ENCODE data around the gene RPH3AL. TPM values are rescaled to one million over a fixed set of nuclear protein-coding genes. Genes with fewer than 3 reads are reported as not detected.

The RPH3AL gene
- total RNA-seq, 1 experiment from 2014 or later = 3.0 TPM

DNA sequence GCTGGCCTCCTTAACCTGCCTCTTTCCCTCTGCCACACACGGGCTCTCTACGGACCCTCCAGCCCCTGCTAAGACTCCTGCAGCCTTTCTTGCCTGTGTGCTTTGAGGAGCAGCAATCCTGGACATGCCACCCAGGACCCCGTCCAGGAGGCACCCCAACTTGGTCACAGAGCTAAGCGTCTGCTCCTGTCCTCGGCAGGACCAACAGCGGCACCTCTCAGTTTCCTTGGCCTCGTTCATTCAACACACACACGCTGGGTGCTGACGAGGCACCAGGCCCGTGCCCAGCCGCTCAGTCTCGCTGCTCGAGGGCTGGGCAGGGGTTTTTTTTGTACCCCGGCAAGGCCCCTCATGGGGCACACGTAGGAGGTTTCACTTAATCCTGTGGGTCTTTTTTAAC is 15.2 kb downstream of the RPH3AL start:
- no peaks in the 10 kb centered on the region; a peak in 1 of 5 replicates for H3K9me3 Mint-ChIP-seq
- TF ChIP-seq CTCF (conservative IDR thresholded peaks at IDR 0.05) = no peak
- no peak overlapping the region for H3K23ac ChIP-seq (ENCODE audit: insufficient read length, low read depth, low read length)
- no peak overlapping the region for H2AFZ ChIP-seq (ENCODE audit: low read length)
- peak; percentile 25 for DNase-seq
- no peak overlapping the region for H3T11ph ChIP-seq (ENCODE audit: low read length)
- H3K4me1 Mint-ChIP-seq = peaks cover 29 to 38% of the 10 kb centered on the region in 2 experiments
- H2BK5ac ChIP-seq (ENCODE audit: insufficient read length, low read length) = no peak overlapping the region
- peaks cover 2% of the 10 kb centered on the region; the same call in 1 of the 2 replicates for H3K27me3 ChIP-seq (ENCODE audit: insufficient read depth, low read length)
- no peaks in the 10 kb centered on the region for H4K20me1 ChIP-seq (ENCODE audit: control insufficient read depth, insufficient read depth, insufficient read length)
- no peak overlapping the region for H3K14ac ChIP-seq (ENCODE audit: insufficient read depth, low read length)
- H2BK20ac ChIP-seq (ENCODE audit: low read depth, low read length, poor library complexity, severe bottlenecking) = no peak overlapping the region
- H2AK5ac ChIP-seq (ENCODE audit: insufficient read length, low read length) = no peak overlapping the region
- peak overlapping the region in 1 of 3 experiments; percentile 72; a peak in 1 of 7 replicates for H3K27ac Mint-ChIP-seq
- peaks cover 16% of the 10 kb centered on the region for H3K27me3 Mint-ChIP-seq (ENCODE audit: low read depth)
- no peaks in the 10 kb centered on the region for H3K79me1 ChIP-seq (ENCODE audit: insufficient read depth, low read depth, low read length, poor library complexity, severe bottlenecking)
- no peak overlapping the region for H3K4me2 ChIP-seq (ENCODE audit: insufficient read depth, insufficient read length, low read length)
- no peak overlapping the region for H2BK120ac ChIP-seq (ENCODE audit: low read depth, low read length, poor library complexity, severe bottlenecking)
- no peak overlapping the region for H3K4me3 Mint-ChIP-seq
- no peak overlapping the region for H4K5ac ChIP-seq (ENCODE audit: insufficient read length, low read depth, low read length)
- H3K9ac ChIP-seq (ENCODE audit: extremely low read depth, insufficient read length, low read length) = no peak overlapping the region
- H2BK15ac ChIP-seq (ENCODE audit: low read depth, low read length) = no peak overlapping the region
- no peaks in the 10 kb centered on the region for H3K9me3 ChIP-seq (ENCODE audit: control insufficient read depth, low read depth, low read length)
- H3K79me2 ChIP-seq (ENCODE audit: insufficient read depth, low read length) = no peaks in the 10 kb centered on the region
- H4K91ac ChIP-seq (ENCODE audit: insufficient read length, low read depth, low read length) = no peak overlapping the region
- H3K36me3 Mint-ChIP-seq (ENCODE audit: insufficient read depth in 1 of 3, low read depth in 3 of 3) = no peaks in the 10 kb centered on the region; a peak in 1 of 7 replicates
- H3K18ac ChIP-seq (ENCODE audit: insufficient read length, low read depth, low read length) = no peak overlapping the region
- H4K8ac ChIP-seq (replicated peaks; ENCODE audit: insufficient read length, low read depth, low read length) = no peak overlapping the region
- H3K23me2 ChIP-seq (ENCODE audit: insufficient read length, low read depth, low read length, poor library complexity, severe bottlenecking) = no peaks in the 10 kb centered on the region
- no peak overlapping the region for H3K4ac ChIP-seq (ENCODE audit: low read depth, low read length)
- H3K4me1 ChIP-seq (ENCODE audit: insufficient read depth, low read length) = no peaks in the 10 kb centered on the region; the same call in 1 of the 2 replicates
- H2BK12ac ChIP-seq (ENCODE audit: insufficient read length, low read depth, low read length) = no peak overlapping the region
- WGBS (ENCODE audit: extremely low coverage, insufficient read length, low lambda C conversion rate) = no CpG with 5 or more reads among the region's 15 CpGs
- no peak overlapping the region for H3K27ac ChIP-seq (ENCODE audit: insufficient read length, low read depth, low read length)
- no peak overlapping the region for H3K56ac ChIP-seq (ENCODE audit: insufficient read length, low read depth, low read length)

Measured in H9 (cell line).